HepG2 (cell line): Measurements from ENCODE around the gene SIRT7. TPM values are rescaled to one million over a fixed set of nuclear protein-coding genes. Genes with fewer than 3 reads are reported as not detected.

Experiments
- AGO1 ChIP-seq: fragments of 200-400 bp; formaldehyde crosslinking; IDR thresholded peaks from 2 replicates; pipeline ENCODE4 v1.6.1; 2017; ENCODE audit warnings: mild to moderate bottlenecking, low read depth, low read length, moderate library complexity; ENCODE audit not compliant: poor library complexity, severe bottlenecking
- CBX1 ChIP-seq: IDR thresholded peaks from one replicate; pipeline ENCODE4 v1.6.1; 2016; ENCODE audit warnings: antibody characterized with exemption, low read depth
- ELF4 ChIP-seq: sonication (generic); formaldehyde crosslinking; IDR thresholded peaks from 2 replicates; pipeline ENCODE4 v1.5.0; 2020; ENCODE audit warnings: missing genetic modification reagents, mild to moderate bottlenecking, moderate library complexity, borderline replicate concordance
- FLYWCH1 ChIP-seq: sonication (generic); formaldehyde crosslinking; IDR thresholded peaks from 2 replicates; pipeline ENCODE4 v1.8.1; 2023; ENCODE audit warnings: mild to moderate bottlenecking, missing genetic modification reagents
- HNF4A ChIP-seq: sonication (generic); formaldehyde crosslinking; IDR thresholded peaks from 2 replicates; pipeline ENCODE4 v1.4.0; 2020; ENCODE audit warnings: missing genetic modification reagents
- KDM3A ChIP-seq: IDR thresholded peaks from 2 replicates; pipeline ENCODE4 v1.6.1; 2018; ENCODE audit warnings: low read depth, missing compliant biosample characterization
- NFIB ChIP-seq: sonication (generic); formaldehyde crosslinking; IDR thresholded peaks from 2 replicates; pipeline ENCODE4 v1.9.0; 2021; ENCODE audit warnings: missing genetic modification reagents, mild to moderate bottlenecking, borderline replicate concordance
- NR1H2 ChIP-seq: sonication (generic); formaldehyde crosslinking; IDR thresholded peaks from 2 replicates; pipeline ENCODE4 v1.8.1; 2022; ENCODE audit warnings: low read depth, missing genetic modification reagents, borderline replicate concordance
- REL ChIP-seq: sonication (generic); formaldehyde crosslinking; conservative IDR thresholded peaks from 2 replicates; pipeline ENCODE4 v1.8.0; 2022; ENCODE audit warnings: mild to moderate bottlenecking, missing genetic modification reagents, moderate library complexity
- RFXAP ChIP-seq: sonication (generic); formaldehyde crosslinking; IDR thresholded peaks from 2 replicates; pipeline ENCODE4 v1.4.0; 2020; ENCODE audit warnings: missing genetic modification reagents, borderline replicate concordance
- SIX4 ChIP-seq: sonication (generic); formaldehyde crosslinking; IDR thresholded peaks from 2 replicates; pipeline ENCODE4 v1.4.0; 2020; ENCODE audit warnings: missing genetic modification reagents
- ZFP62 ChIP-seq: sonication (generic); formaldehyde crosslinking; IDR thresholded peaks from 2 replicates; pipeline ENCODE4 v1.4.0; 2020; ENCODE audit warnings: missing genetic modification reagents
- ZNF292 ChIP-seq: sonication (generic); formaldehyde crosslinking; IDR thresholded peaks from 2 replicates; pipeline ENCODE4 v1.8.1; 2022; ENCODE audit warnings: mild to moderate bottlenecking, low read depth, missing genetic modification reagents, borderline replicate concordance
- ZNF296 ChIP-seq: sonication (generic); formaldehyde crosslinking; conservative IDR thresholded peaks from 2 replicates; pipeline ENCODE4 v1.5.0; 2020; ENCODE audit warnings: mild to moderate bottlenecking, missing genetic modification reagents
- ZNF331 ChIP-seq: sonication (generic); formaldehyde crosslinking; IDR thresholded peaks from 2 replicates; pipeline ENCODE4 v1.4.0; 2020; ENCODE audit warnings: missing genetic modification reagents
- polyA plus RNA-seq, 8 experiments: library from polyadenylated mRNA; depleted of rRNA in 3 of 8; stranded (reverse) in 7 of 8; unstranded in 1 of 8; fragments of >200 nt; fragmentation: Illumina TruSeq in 4 of 8; extraction: Trizol in 4 of 8; gene quantifications; 2 replicates each; pipeline versions ENCODE4 v1.2.1 to v1.2.3, GENCODE V29; 2011 to 2016; ENCODE audit warnings: low read depth in 4 of 8, missing spikeins in 1 of 8, mixed read lengths in 1 of 8; ENCODE audit not compliant: insufficient read depth in 1 of 8
- total RNA-seq, 5 experiments: library from RNA; depleted of rRNA; stranded (reverse); fragments of >200 nt; fragmentation: Illumina TruSeq; extraction: Trizol; gene quantifications; 2 replicates each; pipeline ENCODE4 v1.2.3, GENCODE V29; 2016; ENCODE audit warnings: low read depth in 1 of 5
- TF ChIP-seq, protein P1 (sequence below): sonication (generic); formaldehyde crosslinking; IDR thresholded peaks from 2 replicates; pipeline ENCODE4 v1.4.0; 2020; ENCODE audit warnings: mild to moderate bottlenecking, missing genetic modification reagents
- TF ChIP-seq, protein P2 (sequence below), 2 experiments: sonication (generic) in 1 of 2; formaldehyde crosslinking in 1 of 2; IDR thresholded peaks; 2 replicates each; pipeline versions ENCODE4 v1.4.0 to v1.6.1; 2016 to 2020; ENCODE audit warnings: borderline replicate concordance in 1 of 2, low read depth in 1 of 2, mild to moderate bottlenecking in 1 of 2, missing genetic modification reagents in 1 of 2
- TF ChIP-seq, protein P3 (sequence below): IDR thresholded peaks from 2 replicates; pipeline ENCODE4 v1.6.1; 2016; ENCODE audit warnings: missing compliant biosample characterization, missing genetic modification reagents, borderline replicate concordance

Gene SIRT7
- total and polyA plus RNA-seq, 2 of the 13 experiments (the other 11 are each of a cell fraction or from before 2014, with no cell fraction given): 8.3 to 24.8 TPM

DNA sequence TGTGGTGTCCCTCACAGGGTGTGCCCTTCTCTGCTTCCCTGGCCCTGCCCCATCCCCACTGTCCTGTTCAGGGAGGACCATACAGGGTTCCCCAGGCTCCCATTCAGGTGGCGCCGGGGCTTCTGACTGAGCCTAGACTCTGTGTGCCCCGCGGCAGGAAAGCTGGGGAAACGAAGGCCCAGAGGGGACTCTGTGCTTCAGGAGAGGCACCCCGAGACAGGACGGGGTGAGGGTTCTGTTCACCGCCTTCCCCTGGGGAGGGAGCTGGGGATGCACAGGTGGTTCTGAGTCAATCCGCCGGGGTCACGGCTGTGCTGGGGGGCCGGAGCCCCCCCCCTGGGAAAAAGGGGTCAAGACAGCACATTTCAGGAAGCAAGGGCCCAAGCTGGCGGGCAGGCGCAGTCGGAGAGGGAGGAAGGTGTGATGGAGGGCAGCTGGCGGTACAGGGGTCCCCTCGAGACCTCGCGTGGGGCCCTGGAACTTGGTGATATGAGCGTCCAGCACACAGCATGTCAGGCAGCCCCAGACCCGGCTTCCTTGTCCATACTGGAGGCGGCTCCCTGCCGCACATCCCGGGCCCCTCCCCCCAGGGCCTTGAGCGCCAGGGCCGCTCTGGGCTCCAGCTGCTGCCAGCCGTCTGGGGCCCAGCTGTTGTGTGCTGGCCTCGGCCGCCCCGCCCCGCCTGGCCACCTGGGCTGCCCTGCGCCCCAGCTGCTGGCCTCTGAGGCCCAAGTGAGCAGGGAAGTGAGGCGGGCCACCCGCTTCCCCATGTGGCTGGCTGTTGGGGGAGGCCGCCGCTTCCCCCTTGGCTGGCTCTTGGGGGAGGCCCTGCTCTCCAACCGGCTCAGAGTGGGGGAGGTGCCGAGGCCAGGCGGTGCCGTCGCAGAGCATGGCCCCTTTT, 48.6 kb upstream of the SIRT7 start (continued):
- TF ChIP-seq, protein P1, sequence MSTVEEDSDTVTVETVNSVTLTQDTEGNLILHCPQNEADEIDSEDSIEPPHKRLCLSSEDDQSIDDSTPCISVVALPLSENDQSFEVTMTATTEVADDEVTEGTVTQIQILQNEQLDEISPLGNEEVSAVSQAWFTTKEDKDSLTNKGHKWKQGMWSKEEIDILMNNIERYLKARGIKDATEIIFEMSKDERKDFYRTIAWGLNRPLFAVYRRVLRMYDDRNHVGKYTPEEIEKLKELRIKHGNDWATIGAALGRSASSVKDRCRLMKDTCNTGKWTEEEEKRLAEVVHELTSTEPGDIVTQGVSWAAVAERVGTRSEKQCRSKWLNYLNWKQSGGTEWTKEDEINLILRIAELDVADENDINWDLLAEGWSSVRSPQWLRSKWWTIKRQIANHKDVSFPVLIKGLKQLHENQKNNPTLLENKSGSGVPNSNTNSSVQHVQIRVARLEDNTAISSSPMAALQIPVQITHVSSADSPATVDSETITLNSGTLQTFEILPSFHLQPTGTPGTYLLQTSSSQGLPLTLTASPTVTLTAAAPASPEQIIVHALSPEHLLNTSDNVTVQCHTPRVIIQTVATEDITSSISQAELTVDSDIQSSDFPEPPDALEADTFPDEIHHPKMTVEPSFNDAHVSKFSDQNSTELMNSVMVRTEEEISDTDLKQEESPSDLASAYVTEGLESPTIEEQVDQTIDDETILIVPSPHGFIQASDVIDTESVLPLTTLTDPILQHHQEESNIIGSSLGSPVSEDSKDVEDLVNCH (CRISPR knock-in tag): 0 out of 2 replicates have a peak, but pooled peaks have one; percentile 74
- TF ChIP-seq CBX1: peak; percentile 92
- peak; percentile 97 for TF ChIP-seq ZNF331 (CRISPR knock-in tag)
- 0 out of 2 replicates have a peak, but pooled peaks have one; percentile 15 for TF ChIP-seq NR1H2
- 0 out of 2 replicates have a peak, but pooled peaks have one; percentile 58 for TF ChIP-seq REL (CRISPR knock-in tag)
- no peak for TF ChIP-seq NFIB (CRISPR knock-in tag)
- no peak for TF ChIP-seq ZFP62 (CRISPR knock-in tag)
- peak; percentile 99 for TF ChIP-seq ZNF296 (CRISPR knock-in tag)
- TF ChIP-seq AGO1: peak; percentile 91
- peak; percentile 82; the same call in 1 of the 2 replicates for TF ChIP-seq RFXAP (CRISPR knock-in tag)
- peak; percentile 37; the same call in 1 of the 2 replicates for TF ChIP-seq ZNF292 (CRISPR knock-in tag)
- TF ChIP-seq HNF4A (CRISPR knock-in tag): peak; percentile 82
- TF ChIP-seq ELF4 (CRISPR knock-in tag): no peak
- TF ChIP-seq FLYWCH1 (CRISPR knock-in tag): no peak
- TF ChIP-seq KDM3A (CRISPR knock-in tag): peak; percentile 90; the same call in 1 of the 2 replicates
- TF ChIP-seq, protein P2, sequence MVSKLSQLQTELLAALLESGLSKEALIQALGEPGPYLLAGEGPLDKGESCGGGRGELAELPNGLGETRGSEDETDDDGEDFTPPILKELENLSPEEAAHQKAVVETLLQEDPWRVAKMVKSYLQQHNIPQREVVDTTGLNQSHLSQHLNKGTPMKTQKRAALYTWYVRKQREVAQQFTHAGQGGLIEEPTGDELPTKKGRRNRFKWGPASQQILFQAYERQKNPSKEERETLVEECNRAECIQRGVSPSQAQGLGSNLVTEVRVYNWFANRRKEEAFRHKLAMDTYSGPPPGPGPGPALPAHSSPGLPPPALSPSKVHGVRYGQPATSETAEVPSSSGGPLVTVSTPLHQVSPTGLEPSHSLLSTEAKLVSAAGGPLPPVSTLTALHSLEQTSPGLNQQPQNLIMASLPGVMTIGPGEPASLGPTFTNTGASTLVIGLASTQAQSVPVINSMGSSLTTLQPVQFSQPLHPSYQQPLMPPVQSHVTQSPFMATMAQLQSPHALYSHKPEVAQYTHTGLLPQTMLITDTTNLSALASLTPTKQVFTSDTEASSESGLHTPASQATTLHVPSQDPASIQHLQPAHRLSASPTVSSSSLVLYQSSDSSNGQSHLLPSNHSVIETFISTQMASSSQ (IDR thresholded peaks at IDR 0.05; ENCODE audit: low read depth): no peak
- TF ChIP-seq, protein P2 (CRISPR knock-in tag; IDR thresholded peaks at IDR 0.05; ENCODE audit: borderline replicate concordance): peak; percentile 93
- TF ChIP-seq, protein P3, sequence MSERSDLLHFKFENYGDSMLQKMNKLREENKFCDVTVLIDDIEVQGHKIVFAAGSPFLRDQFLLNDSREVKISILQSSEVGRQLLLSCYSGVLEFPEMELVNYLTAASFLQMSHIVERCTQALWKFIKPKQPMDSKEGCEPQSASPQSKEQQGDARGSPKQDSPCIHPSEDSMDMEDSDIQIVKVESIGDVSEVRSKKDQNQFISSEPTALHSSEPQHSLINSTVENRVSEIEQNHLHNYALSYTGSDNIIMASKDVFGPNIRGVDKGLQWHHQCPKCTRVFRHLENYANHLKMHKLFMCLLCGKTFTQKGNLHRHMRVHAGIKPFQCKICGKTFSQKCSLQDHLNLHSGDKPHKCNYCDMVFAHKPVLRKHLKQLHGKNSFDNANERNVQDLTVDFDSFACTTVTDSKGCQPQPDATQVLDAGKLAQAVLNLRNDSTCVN (CRISPR knock-in tag): peak; percentile 85
- TF ChIP-seq SIX4 (CRISPR knock-in tag): peak; percentile 72
